ENCODE measurements around the gene SERPINB7.

Gene SERPINB7

DNA sequence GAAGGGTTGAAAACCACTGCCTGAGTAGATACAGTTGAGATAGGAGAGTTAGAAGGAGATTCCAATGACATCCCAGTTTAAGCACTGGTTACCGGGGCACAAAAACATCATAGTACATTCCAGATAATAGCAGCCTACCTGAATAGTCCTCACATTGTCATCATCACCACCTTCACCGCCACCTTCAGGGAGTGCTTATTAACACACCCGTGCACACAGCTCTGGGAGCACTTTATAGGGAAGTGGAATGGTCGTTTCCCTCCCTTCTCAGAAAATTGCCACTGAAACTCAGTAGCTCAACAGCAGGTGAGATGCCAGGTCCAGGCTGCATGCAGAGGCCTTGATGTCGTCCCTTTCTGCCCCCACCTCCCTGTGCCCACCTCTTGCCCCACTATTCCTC is 8.2 kb downstream of the SERPINB7 start:
- H3K27me3 ChIP-seq (ENCODE audit: low read length): no peaks in the 10 kb centered on the region
- H3K4me3 ChIP-seq (ENCODE audit: insufficient read depth, low read length, poor library complexity, severe bottlenecking): no peak overlapping the region
- H3K79me2 ChIP-seq (ENCODE audit: insufficient read depth, low read length): no peaks in the 10 kb centered on the region
- no peak overlapping the region for H3K9ac ChIP-seq (ENCODE audit: low read length)
- no peak overlapping the region for H2AFZ ChIP-seq (ENCODE audit: low read depth, low read length, severe bottlenecking)
- H3K36me3 ChIP-seq (ENCODE audit: low read length): no peaks in the 10 kb centered on the region
- no peak overlapping the region for H3K4me2 ChIP-seq (ENCODE audit: low read depth, low read length, poor library complexity, severe bottlenecking)
- H4K20me1 ChIP-seq (ENCODE audit: low read depth, low read length): no peaks in the 10 kb centered on the region
- no peaks in the 10 kb centered on the region for H3F3A ChIP-seq (ENCODE audit: insufficient read depth)
- H3K9me3 ChIP-seq (ENCODE audit: insufficient read depth, low read length): no peaks in the 10 kb centered on the region
- no peaks in the 10 kb centered on the region for H3K9me2 ChIP-seq (replicated peaks; ENCODE audit: insufficient read depth, low read length)
- TF ChIP-seq EZH2phosphoT487 (conservative IDR thresholded peaks at IDR 0.05; ENCODE audit: low read length): no peak
- TF ChIP-seq, protein P1, sequence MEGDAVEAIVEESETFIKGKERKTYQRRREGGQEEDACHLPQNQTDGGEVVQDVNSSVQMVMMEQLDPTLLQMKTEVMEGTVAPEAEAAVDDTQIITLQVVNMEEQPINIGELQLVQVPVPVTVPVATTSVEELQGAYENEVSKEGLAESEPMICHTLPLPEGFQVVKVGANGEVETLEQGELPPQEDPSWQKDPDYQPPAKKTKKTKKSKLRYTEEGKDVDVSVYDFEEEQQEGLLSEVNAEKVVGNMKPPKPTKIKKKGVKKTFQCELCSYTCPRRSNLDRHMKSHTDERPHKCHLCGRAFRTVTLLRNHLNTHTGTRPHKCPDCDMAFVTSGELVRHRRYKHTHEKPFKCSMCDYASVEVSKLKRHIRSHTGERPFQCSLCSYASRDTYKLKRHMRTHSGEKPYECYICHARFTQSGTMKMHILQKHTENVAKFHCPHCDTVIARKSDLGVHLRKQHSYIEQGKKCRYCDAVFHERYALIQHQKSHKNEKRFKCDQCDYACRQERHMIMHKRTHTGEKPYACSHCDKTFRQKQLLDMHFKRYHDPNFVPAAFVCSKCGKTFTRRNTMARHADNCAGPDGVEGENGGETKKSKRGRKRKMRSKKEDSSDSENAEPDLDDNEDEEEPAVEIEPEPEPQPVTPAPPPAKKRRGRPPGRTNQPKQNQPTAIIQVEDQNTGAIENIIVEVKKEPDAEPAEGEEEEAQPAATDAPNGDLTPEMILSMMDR (IDR thresholded peaks at IDR 0.05; ENCODE audit: insufficient read depth, low read length, poor library complexity, severe bottlenecking): no peak
- no peak overlapping the region for H3K27ac ChIP-seq (ENCODE audit: low read depth, low read length)

DNA sequence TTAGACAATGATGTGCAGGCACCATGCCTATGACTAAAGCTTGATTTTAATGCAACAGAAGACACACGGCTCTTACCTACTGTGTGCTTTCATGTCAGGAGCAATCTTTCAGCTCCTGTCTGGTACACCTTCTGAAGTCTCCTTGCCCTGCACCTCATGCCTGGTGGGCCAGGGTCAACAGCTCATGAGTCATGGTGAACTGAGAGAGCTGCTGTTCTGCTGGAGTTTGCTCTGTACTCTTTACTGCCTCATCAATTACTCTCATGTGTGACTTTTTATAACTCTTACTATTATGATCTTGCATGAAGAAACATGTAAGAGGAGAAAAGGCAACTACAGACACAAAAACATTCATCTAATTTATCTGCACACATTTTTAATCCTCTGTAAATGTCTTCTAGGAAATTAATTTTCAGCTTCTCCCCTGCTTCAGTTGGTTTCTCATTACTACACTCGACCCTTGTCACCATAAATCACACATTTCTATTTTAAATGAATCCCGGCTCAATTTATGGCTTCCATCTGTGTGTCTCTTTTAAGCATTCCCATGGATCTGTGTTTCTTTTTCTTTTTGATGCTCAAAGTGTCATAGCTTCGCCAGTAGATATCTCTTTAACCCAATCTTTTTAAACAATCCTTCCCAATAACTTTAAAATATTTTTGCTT is 9.7 kb downstream of the SERPINB7 start:
- H3K27me3 ChIP-seq (ENCODE audit: low read length): no peaks in the 10 kb centered on the region
- H3K9me3 ChIP-seq (ENCODE audit: insufficient read depth, low read length): no peaks in the 10 kb centered on the region
- no peak overlapping the region for H3K27ac ChIP-seq (ENCODE audit: low read depth, low read length)
- no peaks in the 10 kb centered on the region for H3F3A ChIP-seq (ENCODE audit: insufficient read depth)
- H3K4me2 ChIP-seq (ENCODE audit: low read depth, low read length, poor library complexity, severe bottlenecking): no peak overlapping the region
- H3K4me3 ChIP-seq (ENCODE audit: insufficient read depth, low read length, poor library complexity, severe bottlenecking): no peak overlapping the region
- H3K79me2 ChIP-seq (ENCODE audit: insufficient read depth, low read length): no peaks in the 10 kb centered on the region
- no peaks in the 10 kb centered on the region for H4K20me1 ChIP-seq (ENCODE audit: low read depth, low read length)
- no peak overlapping the region for H3K9ac ChIP-seq (ENCODE audit: low read length)
- H3K36me3 ChIP-seq (ENCODE audit: low read length): no peaks in the 10 kb centered on the region
- TF ChIP-seq EZH2phosphoT487 (conservative IDR thresholded peaks at IDR 0.05; ENCODE audit: low read length): no peak
- TF ChIP-seq, protein P1 (IDR thresholded peaks at IDR 0.05; ENCODE audit: insufficient read depth, low read length, poor library complexity, severe bottlenecking): no peak
- H2AFZ ChIP-seq (ENCODE audit: low read depth, low read length, severe bottlenecking): no peak overlapping the region
- H3K9me2 ChIP-seq (replicated peaks; ENCODE audit: insufficient read depth, low read length): no peaks in the 10 kb centered on the region

DNA sequence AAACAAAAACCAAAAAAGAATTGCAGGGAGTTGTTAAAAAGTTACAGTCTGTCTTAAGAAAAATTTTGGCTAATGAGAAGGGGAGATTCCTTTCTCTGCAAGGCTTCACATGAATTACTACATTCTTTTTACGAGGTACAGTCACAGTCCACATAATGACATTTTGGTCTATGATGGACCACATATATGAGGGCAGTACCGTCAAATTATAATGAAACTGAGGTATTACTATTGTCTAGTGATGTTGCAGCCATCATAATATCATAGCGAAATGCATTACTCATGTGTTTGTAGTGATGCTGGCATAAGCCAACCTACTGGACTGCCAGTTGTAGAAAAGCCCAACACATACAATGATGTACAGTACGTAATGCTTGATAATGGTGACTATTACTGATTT is 12.5 kb downstream of the SERPINB7 start:
- no peak overlapping the region for H2AFZ ChIP-seq (ENCODE audit: low read depth, low read length, severe bottlenecking)
- no peaks in the 10 kb centered on the region for H3F3A ChIP-seq (ENCODE audit: insufficient read depth)
- no peak for TF ChIP-seq EZH2phosphoT487 (conservative IDR thresholded peaks at IDR 0.05; ENCODE audit: low read length)
- TF ChIP-seq, protein P1 (IDR thresholded peaks at IDR 0.05; ENCODE audit: insufficient read depth, low read length, poor library complexity, severe bottlenecking): no peak
- no peaks in the 10 kb centered on the region for H3K9me3 ChIP-seq (ENCODE audit: insufficient read depth, low read length)
- H3K36me3 ChIP-seq (ENCODE audit: low read length): no peaks in the 10 kb centered on the region
- H3K27me3 ChIP-seq (ENCODE audit: low read length): no peaks in the 10 kb centered on the region
- no peak overlapping the region for H3K4me3 ChIP-seq (ENCODE audit: insufficient read depth, low read length, poor library complexity, severe bottlenecking)
- H3K4me2 ChIP-seq (ENCODE audit: low read depth, low read length, poor library complexity, severe bottlenecking): no peak overlapping the region
- H3K27ac ChIP-seq (ENCODE audit: low read depth, low read length): no peak overlapping the region
- no peaks in the 10 kb centered on the region for H3K79me2 ChIP-seq (ENCODE audit: insufficient read depth, low read length)
- no peaks in the 10 kb centered on the region for H3K9me2 ChIP-seq (replicated peaks; ENCODE audit: insufficient read depth, low read length)
- no peak overlapping the region for H3K9ac ChIP-seq (ENCODE audit: low read length)
- H4K20me1 ChIP-seq (ENCODE audit: low read depth, low read length): no peaks in the 10 kb centered on the region
